Loucy (cell line): Measurements from ENCODE around the gene RBMS3.

Source experiments
- EZH2phosphoT487 ChIP-seq: fragments of 200-600 bp; IDR thresholded peaks from 2 replicates; pipeline ENCODE4 v1.6.1; 2018; ENCODE audit warnings: antibody characterized with exemption, mild to moderate bottlenecking, moderate library complexity, borderline replicate concordance
- TF ChIP-seq, protein P1 (sequence below): fragments of 200-600 bp; sonication (generic); conservative IDR thresholded peaks from 2 replicates; pipeline ENCODE4 v1.5.1; 2014; ENCODE audit warnings: mild to moderate bottlenecking, antibody characterized with exemption, low read length

DNA sequence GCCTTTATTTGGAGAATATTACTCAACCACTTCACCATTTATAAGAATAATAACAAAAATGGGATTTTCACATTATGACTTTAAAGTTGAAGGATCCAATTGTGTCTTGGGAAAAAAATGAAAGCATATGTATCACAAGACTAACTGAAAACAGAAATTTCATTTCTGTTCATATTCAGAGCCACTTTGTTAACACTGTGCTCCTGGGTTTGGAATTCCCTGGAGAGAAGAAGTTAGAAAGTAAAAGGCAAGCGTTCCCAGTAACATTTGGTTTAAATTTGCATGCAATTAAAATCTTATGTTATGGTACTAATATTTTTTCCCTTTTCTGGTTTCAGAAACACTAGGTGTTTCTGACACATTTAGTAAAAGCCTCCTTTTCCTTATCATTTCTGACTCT lies 230.8 kb downstream of the RBMS3 start:
- TF ChIP-seq, protein P1, sequence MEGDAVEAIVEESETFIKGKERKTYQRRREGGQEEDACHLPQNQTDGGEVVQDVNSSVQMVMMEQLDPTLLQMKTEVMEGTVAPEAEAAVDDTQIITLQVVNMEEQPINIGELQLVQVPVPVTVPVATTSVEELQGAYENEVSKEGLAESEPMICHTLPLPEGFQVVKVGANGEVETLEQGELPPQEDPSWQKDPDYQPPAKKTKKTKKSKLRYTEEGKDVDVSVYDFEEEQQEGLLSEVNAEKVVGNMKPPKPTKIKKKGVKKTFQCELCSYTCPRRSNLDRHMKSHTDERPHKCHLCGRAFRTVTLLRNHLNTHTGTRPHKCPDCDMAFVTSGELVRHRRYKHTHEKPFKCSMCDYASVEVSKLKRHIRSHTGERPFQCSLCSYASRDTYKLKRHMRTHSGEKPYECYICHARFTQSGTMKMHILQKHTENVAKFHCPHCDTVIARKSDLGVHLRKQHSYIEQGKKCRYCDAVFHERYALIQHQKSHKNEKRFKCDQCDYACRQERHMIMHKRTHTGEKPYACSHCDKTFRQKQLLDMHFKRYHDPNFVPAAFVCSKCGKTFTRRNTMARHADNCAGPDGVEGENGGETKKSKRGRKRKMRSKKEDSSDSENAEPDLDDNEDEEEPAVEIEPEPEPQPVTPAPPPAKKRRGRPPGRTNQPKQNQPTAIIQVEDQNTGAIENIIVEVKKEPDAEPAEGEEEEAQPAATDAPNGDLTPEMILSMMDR = no peak
- no peak for TF ChIP-seq EZH2phosphoT487
